Measurements from ENCODE around the gene ZCCHC2.

Gene ZCCHC2

GRCh38 chr18:62607302-62607701 is 84.5 kb downstream of the ZCCHC2 start:
- no peak for DNase-seq (ENCODE audit: low read depth in 1 of 2, low spot score in 1 of 2)

GRCh38 chr18:62607708-62608428 is 85.0 kb downstream of the ZCCHC2 start:
- DNase-seq (ENCODE audit: low read depth in 1 of 2, low spot score in 1 of 2), result no peak

GRCh38 chr18:62609764-62610163 is 86.9 kb downstream of the ZCCHC2 start:
- DNase-seq (ENCODE audit: low read depth in 1 of 2, low spot score in 1 of 2), result no peak

- DNase-seq (ENCODE audit: low read depth in 1 of 2, low spot score in 1 of 2), result no peak
Observed at GRCh38 chr18:62610351-62610700, 87.5 kb downstream of the ZCCHC2 start.

- DNase-seq (ENCODE audit: low read depth in 1 of 2, low spot score in 1 of 2), result no peak
Observed at GRCh38 chr18:62610701-62611411, 88.0 kb downstream of the ZCCHC2 start.

GRCh38 chr18:62611453-62612288 is 88.8 kb downstream of the ZCCHC2 start:
- no peak for DNase-seq (ENCODE audit: low read depth in 1 of 2, low spot score in 1 of 2)

GRCh38 chr18:62612289-62612645 is 89.4 kb downstream of the ZCCHC2 start:
- no peak for DNase-seq (ENCODE audit: low read depth in 1 of 2, low spot score in 1 of 2)

- no peak for DNase-seq (ENCODE audit: low read depth in 1 of 2, low spot score in 1 of 2)
Observed at GRCh38 chr18:62612776-62613175, 90.0 kb downstream of the ZCCHC2 start.

- no peak for DNase-seq (ENCODE audit: low read depth in 1 of 2, low spot score in 1 of 2)
Observed at GRCh38 chr18:62614494-62614893, 91.7 kb downstream of the ZCCHC2 start.

- no peak for DNase-seq (ENCODE audit: low read depth in 1 of 2, low spot score in 1 of 2)
Observed at GRCh38 chr18:62616331-62616805, 93.5 kb downstream of the ZCCHC2 start.

- no peak for DNase-seq (ENCODE audit: low read depth in 1 of 2, low spot score in 1 of 2)
Observed at GRCh38 chr18:62617793-62618591, 95.2 kb downstream of the ZCCHC2 start.

- no peak for DNase-seq (ENCODE audit: low read depth in 1 of 2, low spot score in 1 of 2)
Observed at GRCh38 chr18:62618735-62619134, 95.9 kb downstream of the ZCCHC2 start.

GRCh38 chr18:62621546-62621945 is 98.7 kb downstream of the ZCCHC2 start:
- DNase-seq (ENCODE audit: low read depth in 1 of 2, low spot score in 1 of 2), result no peak

GRCh38 chr18:62625019-62625418 is 102.2 kb downstream of the ZCCHC2 start:
- no peak for DNase-seq (ENCODE audit: low read depth in 1 of 2, low spot score in 1 of 2)
